H1 (cell line): ENCODE results near the gene RIMKLA. TPM values are rescaled to one million over a fixed set of nuclear protein-coding genes. Genes with fewer than 3 reads are reported as not detected.

ENCODE experiments used
- CTCF ChIA-PET: fragments of 300-600 bp; sonication (Branson Sonifier 250); formaldehyde crosslinking; loops from one replicate; lab custom pipeline; 2021; ENCODE audit not compliant: partially characterized antibody; lab: Charles Lee
- POLR2A ChIA-PET: fragments of 300-600 bp; sonication (Branson Sonifier 250); formaldehyde crosslinking; loops from one replicate; lab custom pipeline; 2021; ENCODE audit warnings: inconsistent platforms; ENCODE audit not compliant: partially characterized antibody; lab: Charles Lee
- DNase-seq, 2 experiments: peaks; one replicate each; pipeline versions ENCODE4 v3.0.0 to v3.0.0-alpha.2; 2010 to 2022; ENCODE audit warnings: low spot score in 2 of 2, low read depth in 1 of 2, mixed read lengths in 1 of 2
- FAIRE-seq: peaks from 2 replicates; lab custom pipeline; 2011; peaks lifted over from hg19 to GRCh38; lab: Jason Lieb, UNC
- H2AFZ ChIP-seq: 2 replicates; pipeline ENCODE4 v1.8.1; 2012; ENCODE audit warnings: low read length, inconsistent platforms
- H2AK5ac ChIP-seq: 2 replicates; pipeline ENCODE4 v1.6.1; 2013; ENCODE audit warnings: low read depth, low read length
- H2BK120ac ChIP-seq: replicated peaks from 2 replicates; pipeline ENCODE3; 2013; ENCODE audit warnings: low read depth, low read length, inconsistent platforms
- H2BK12ac ChIP-seq: 2 replicates; pipeline ENCODE4 v1.6.1; 2013; ENCODE audit warnings: low read depth, low read length
- H2BK15ac ChIP-seq: 2 replicates; pipeline ENCODE4 v1.6.1; 2013; ENCODE audit warnings: low read length
- H2BK20ac ChIP-seq: 2 replicates; pipeline ENCODE4 v1.6.1; 2013; ENCODE audit warnings: low read length
- H2BK5ac ChIP-seq: 2 replicates; pipeline ENCODE4 v1.6.1; 2013; ENCODE audit warnings: low read depth, low read length
- H3K14ac ChIP-seq: 2 replicates; pipeline ENCODE4 v1.6.1; 2013; ENCODE audit warnings: inconsistent platforms; ENCODE audit not compliant: insufficient read length
- H3K18ac ChIP-seq: 2 replicates; pipeline ENCODE4 v1.6.1; 2013; ENCODE audit warnings: low read length; ENCODE audit errors: extremely low read depth
- H3K23ac ChIP-seq: 2 replicates; pipeline ENCODE4 v1.6.1; 2013; ENCODE audit warnings: inconsistent platforms; ENCODE audit not compliant: insufficient read length
- H3K23me2 ChIP-seq: 2 replicates; pipeline ENCODE4 v1.6.1; 2013; ENCODE audit warnings: low read depth, low read length
- H3K27ac ChIP-seq: 2 replicates; pipeline ENCODE4 v1.6.1; 2011; ENCODE audit warnings: low read depth, low read length, inconsistent platforms
- H3K27me3 ChIP-seq, 4 experiments: replicated peaks in 1 of 4; 1 replicate in 1 of 4; 2 replicates in 3 of 4; pipeline versions ENCODE4 v1.6.1 to v1.8.1; 2011 to 2013; ENCODE audit warnings: low read length in 3 of 4, mild to moderate bottlenecking in 3 of 4, inconsistent platforms in 2 of 4, mixed read lengths in 2 of 4, moderate library complexity in 1 of 4; ENCODE audit not compliant: control insufficient read depth in 3 of 4, insufficient read depth in 3 of 4; ENCODE audit errors: extremely low read depth in 1 of 4
- H3K36me3 ChIP-seq, 4 experiments: 2 replicates each; pipeline versions ENCODE4 v1.6.1 to v1.8.1; 2011 to 2013; ENCODE audit warnings: mild to moderate bottlenecking in 4 of 4, low read length in 3 of 4, moderate library complexity in 2 of 4, control low read depth in 1 of 4, inconsistent platforms in 1 of 4; ENCODE audit not compliant: insufficient read depth in 4 of 4, control insufficient read depth in 2 of 4
- H3K4ac ChIP-seq: replicated peaks from 2 replicates; pipeline ENCODE3; 2013; ENCODE audit warnings: low read length, low read depth, mixed read lengths, inconsistent platforms; ENCODE audit not compliant: insufficient read length
- H3K4me1 ChIP-seq, 4 experiments: replicated peaks in 1 of 4; 1 replicate in 1 of 4; 2 replicates in 3 of 4; pipeline versions ENCODE4 v1.6.1 to v1.8.1; 2011 to 2013; ENCODE audit warnings: low read length in 3 of 4, inconsistent platforms in 2 of 4, mixed read lengths in 1 of 4; ENCODE audit not compliant: insufficient read depth in 4 of 4, control insufficient read depth in 3 of 4
- H3K4me2 ChIP-seq, 2 experiments: 2 replicates each; pipeline versions ENCODE4 v1.6.1 to v1.8.1; 2011 to 2013; ENCODE audit warnings: low read depth in 2 of 2, low read length in 2 of 2, control low read depth in 1 of 2, inconsistent platforms in 1 of 2, mild to moderate bottlenecking in 1 of 2; ENCODE audit not compliant: insufficient read depth in 1 of 2
- H3K4me3 ChIP-seq, 4 experiments: fragments of 200-600, 300-600 bp in 1 of 4; sonication (generic), shearing (Covaris generic), sonication (Bioruptor Twin) in 1 of 4; 2 replicates each; pipeline versions ENCODE4 v1.5.1 to v1.8.1; 2011 to 2016; ENCODE audit warnings: low read length in 4 of 4, low read depth in 3 of 4, control low read depth in 2 of 4, inconsistent platforms in 2 of 4, mild to moderate bottlenecking in 2 of 4, mixed read lengths in 1 of 4, moderate library complexity in 1 of 4; ENCODE audit not compliant: insufficient read depth in 2 of 4; ENCODE audit errors: extremely low read depth in 1 of 4
- H3K56ac ChIP-seq: replicated peaks from 2 replicates; pipeline ENCODE3; 2013; ENCODE audit warnings: low read depth, mild to moderate bottlenecking, mixed read lengths, low read length, inconsistent platforms; ENCODE audit not compliant: insufficient read length
- H3K79me1 ChIP-seq: 2 replicates; pipeline ENCODE4 v1.6.1; 2013; ENCODE audit warnings: low read depth, low read length, control low read depth
- H3K79me2 ChIP-seq, 2 experiments: 2 replicates each; pipeline versions ENCODE4 v1.6.1 to v1.8.1; 2012 to 2013; ENCODE audit warnings: low read length in 2 of 2, mild to moderate bottlenecking in 2 of 2, inconsistent platforms in 1 of 2; ENCODE audit not compliant: insufficient read depth in 2 of 2, control insufficient read depth in 1 of 2
- H3K9ac ChIP-seq, 4 experiments: replicated peaks in 1 of 4; 1 replicate in 1 of 4; 2 replicates in 3 of 4; pipeline versions ENCODE4 v1.6.1 to v1.8.1; 2011 to 2013; ENCODE audit warnings: low read depth in 3 of 4, low read length in 3 of 4, control low read depth in 2 of 4, mild to moderate bottlenecking in 2 of 4, moderate library complexity in 2 of 4, inconsistent platforms in 1 of 4; ENCODE audit errors: extremely low read depth in 1 of 4
- H3K9me3 ChIP-seq, 2 experiments: 2 replicates each; pipeline versions ENCODE4 v1.6.1 to v1.8.1; 2012 to 2013; ENCODE audit warnings: mild to moderate bottlenecking in 2 of 2, moderate library complexity in 2 of 2, control low read depth in 1 of 2, inconsistent platforms in 1 of 2, low read depth in 1 of 2, low read length in 1 of 2, mixed read lengths in 1 of 2; ENCODE audit not compliant: insufficient read depth in 2 of 2
- H4K20me1 ChIP-seq, 2 experiments: replicated peaks in 1 of 2; 2 replicates each; pipeline versions ENCODE3 to v1.8.1; 2011 to 2013; ENCODE audit warnings: inconsistent platforms in 2 of 2, low read length in 2 of 2, mild to moderate bottlenecking in 1 of 2; ENCODE audit not compliant: insufficient read depth in 2 of 2, control insufficient read depth in 1 of 2
- H4K5ac ChIP-seq: 2 replicates; pipeline ENCODE4 v1.6.1; 2013; ENCODE audit warnings: low read length, low read depth, mixed read lengths, inconsistent platforms; ENCODE audit not compliant: insufficient read length
- H4K8ac ChIP-seq: 2 replicates; pipeline ENCODE4 v1.8.0; 2013; ENCODE audit warnings: mild to moderate bottlenecking, moderate library complexity, low read length, inconsistent platforms; ENCODE audit not compliant: insufficient read depth; ENCODE audit errors: extremely low read depth
- H4K91ac ChIP-seq: replicated peaks from 2 replicates; pipeline ENCODE3; 2013; ENCODE audit warnings: low read length, mixed read lengths, inconsistent platforms; ENCODE audit not compliant: insufficient read length
- BCL11A ChIP-seq, 2 experiments: IDR thresholded peaks; one replicate each; pipeline ENCODE4 v1.6.1; 2011; ENCODE audit warnings: low read depth in 2 of 2, low read length in 2 of 2, mild to moderate bottlenecking in 2 of 2
- CREB1 ChIP-seq: IDR thresholded peaks from 2 replicates; pipeline ENCODE4 v1.6.1; 2012; ENCODE audit warnings: inconsistent platforms
- CTBP2 ChIP-seq: IDR thresholded peaks from 2 replicates; pipeline ENCODE4 v1.7.0; 2011; ENCODE audit warnings: borderline replicate concordance, mild to moderate bottlenecking, moderate library complexity, mixed read lengths, low read length; ENCODE audit not compliant: insufficient read depth, insufficient read length
- E2F6 ChIP-seq: IDR thresholded peaks from 2 replicates; pipeline ENCODE4 v1.6.1; 2012; ENCODE audit warnings: inconsistent platforms
- JUN ChIP-seq: IDR thresholded peaks from 2 replicates; pipeline ENCODE4 v1.6.1; 2011; ENCODE audit warnings: low read depth, mild to moderate bottlenecking, improper control_type of control experiment, low read length
- POLR2AphosphoS5 ChIP-seq: IDR thresholded peaks from 2 replicates; pipeline ENCODE4 v1.6.1; 2011; ENCODE audit warnings: low read depth, low read length
- POU5F1 ChIP-seq: IDR thresholded peaks from 2 replicates; pipeline ENCODE4 v1.6.1; 2011; ENCODE audit warnings: low read depth, mild to moderate bottlenecking, low read length, moderate library complexity
- SIRT6 ChIP-seq: IDR thresholded peaks from one replicate; pipeline ENCODE4 v1.7.1; 2012; ENCODE audit warnings: low read length, inconsistent platforms
- SP4 ChIP-seq: IDR thresholded peaks from 2 replicates; pipeline ENCODE4 v1.6.1; 2012; ENCODE audit warnings: low read length, inconsistent platforms
- WGBS, 2 experiments: shearing (Covaris generic) in 1 of 2; methylation state at CpG; one replicate each; pipeline versions ENCODE4 v1.1.6 to v1.1.7; 2013 to 2015; ENCODE audit warnings: low lambda C conversion rate in 2 of 2, mixed read lengths in 2 of 2, inconsistent platforms in 1 of 2, low coverage in 1 of 2, missing lambda C conversion rate in 1 of 2; ENCODE audit not compliant: insufficient replicate concordance in 2 of 2, insufficient coverage in 1 of 2, insufficient read length in 1 of 2; ENCODE audit errors: extremely low coverage in 1 of 2, missing lambda C conversion rate in 1 of 2; 5-methylcytosine and 5-hydroxymethylcytosine counted together
- polyA plus RNA-seq, 7 experiments: library from polyadenylated mRNA; depleted of rRNA in 3 of 7; stranded (reverse) in 5 of 7; unstranded in 2 of 7; fragments of >200 nt in 5 of 7; fragments of 200-250 nt in 2 of 7; gene quantifications; 1 replicate in 5 of 7; 2 replicates in 1 of 7; 4 replicates in 1 of 7; pipeline versions ENCODE4 v1.2.1 to v1.2.3, GENCODE V29; 2011 to 2013; ENCODE audit warnings: missing spikeins in 2 of 7, mixed read lengths in 2 of 7
- total RNA-seq: library from RNA; stranded (reverse); fragmentation: NEBNext Ultra II Directional; extraction: Animal tissue kit (Norgen Biotek cat#: 25700); gene quantifications from 2 replicates; pipeline ENCODE4 v1.2.1, GENCODE V29; 2021
- TF ChIP-seq, protein P1 (sequence below): IDR thresholded peaks from 2 replicates; pipeline ENCODE4 v1.6.1; 2012; ENCODE audit warnings: inconsistent platforms

Gene RIMKLA
- total and polyA plus RNA-seq, 2 of the 8 experiments (the other 6 are each of a cell fraction or from before 2014, with no cell fraction given): 3.2 to 5.8 TPM

- Histone ChIP-seq H3K4me1 (peaks cover 0 to 3% (median 0%) of the 10 kb centered on the region in 4 experiments; a peak in 2 of 7 replicates), H2BK120ac (no peak overlapping the region), H4K8ac (no peak overlapping the region), H3K18ac (no peak overlapping the region), H2AFZ (no peak overlapping the region), H3K79me2 (no peaks in the 10 kb centered on the region), H3K27ac (no peak overlapping the region), H3K4ac (no peak overlapping the region), H3K9me3 (no peaks in the 10 kb centered on the region), H3K23ac (no peak overlapping the region), H3K9ac (no peak overlapping the region), H2BK20ac (no peak overlapping the region), H3K4me3 (no peak overlapping the region), H4K20me1 (peaks cover 0 to 2% of the 10 kb centered on the region in 2 experiments), H4K5ac (no peak overlapping the region), H2BK12ac (no peak overlapping the region), H3K23me2 (peaks cover 8% of the 10 kb centered on the region), H3K14ac (no peak overlapping the region), H2BK15ac (no peak overlapping the region), H3K27me3 (no peaks in the 10 kb centered on the region), H3K79me1 (no peaks in the 10 kb centered on the region), H3K56ac (no peak overlapping the region), H2BK5ac (no peak overlapping the region), H3K36me3 (no peaks in the 10 kb centered on the region), H2AK5ac (no peak overlapping the region), H4K91ac (no peak overlapping the region), H3K4me2 (no peak overlapping the region)
- DNase-seq (no peak), FAIRE-seq (no peak)
- CTCF ChIA-PET: interaction anchor here (0.6 kb wide), 1 partner anchor 294 kb away, joined by 3 read pairs; no protein-coding TSS in a partner anchor
- POLR2A ChIA-PET: no interaction called here
- TF ChIP-seq JUN (no peak), POLR2AphosphoS5 (no peak), CTBP2 (no peak), POU5F1 (no peak), SP4 (no peak), SIRT6 (no peak), BCL11A (IDR thresholded peaks at IDR 0.05; ENCODE audit: low read depth in 2 of 2, low read length in 2 of 2) (no peak), CREB1 (no peak), E2F6 (no peak)
- TF ChIP-seq, protein P1, sequence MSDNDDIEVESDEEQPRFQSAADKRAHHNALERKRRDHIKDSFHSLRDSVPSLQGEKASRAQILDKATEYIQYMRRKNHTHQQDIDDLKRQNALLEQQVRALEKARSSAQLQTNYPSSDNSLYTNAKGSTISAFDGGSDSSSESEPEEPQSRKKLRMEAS: no peak
- WGBS, 2 experiments: 83% methylated on average over 2 of the region's 2 CpGs; no CpG with 5 or more reads in 1 of the 2 experiments
Observed at GRCh38 chr1:42466030-42466429, 85.4 kb downstream of the RIMKLA start.
